Activated gamma-delta T cell treated with anti-CD3 and anti-CD28 coated beads, Interleukin-2, amount 50 U/mL, for 16 hours (primary cell): ENCODE measurements around the gene MTA3.

ENCODE experiments used
- DNase-seq: peaks from one replicate; pipeline ENCODE4 v3.0.0-alpha.2; 2020; ENCODE audit warnings: low read depth

The MTA3 gene

GRCh38 chr2:42787424-42787787 lies 219.0 kb downstream of the MTA3 start:
- DNase-seq, result no peak

GRCh38 chr2:42787788-42788477 lies 219.5 kb downstream of the MTA3 start:
- DNase-seq, result no peak

DNA sequence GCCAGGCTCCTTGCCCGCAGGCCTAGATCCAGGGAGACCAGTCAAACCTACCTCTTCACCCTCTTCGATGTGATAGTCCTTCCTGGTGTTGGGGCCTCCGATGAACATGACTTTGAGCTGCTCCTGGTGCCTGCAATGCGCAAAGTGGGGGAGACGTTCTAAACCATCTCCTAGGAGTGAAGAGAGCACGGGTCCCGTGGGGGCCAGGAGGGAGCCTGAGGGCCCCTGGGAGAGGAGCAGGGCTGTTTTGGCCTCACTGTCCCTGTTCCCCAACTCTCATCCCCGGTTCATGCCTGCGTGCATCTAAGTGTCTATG lies 220.0 kb downstream of the MTA3 start:
- no peak for DNase-seq

- DNase-seq, result no peak
Observed at GRCh38 chr2:42788882-42789281, 220.4 kb downstream of the MTA3 start.

DNA sequence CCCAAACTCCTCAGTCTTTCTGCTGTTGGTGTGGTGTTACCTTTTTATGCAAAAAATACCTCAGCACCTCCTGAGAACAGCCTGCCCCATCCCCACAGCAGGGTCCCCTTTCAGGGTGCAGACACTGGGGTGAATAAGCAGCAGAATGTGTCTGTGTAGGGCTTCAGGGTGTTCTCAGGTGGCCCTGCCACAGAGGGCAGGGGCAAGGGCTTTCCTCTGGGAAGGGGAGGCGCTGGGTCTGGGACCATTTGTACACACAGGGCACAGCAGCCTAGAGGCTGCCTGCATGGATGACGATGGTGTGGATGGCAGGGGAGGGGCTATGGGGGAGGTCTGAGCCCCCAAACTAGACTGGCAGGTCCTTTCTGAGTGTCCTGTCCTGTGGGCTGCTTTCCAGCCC lies 221.3 kb downstream of the MTA3 start:
- no peak for DNase-seq

DNA sequence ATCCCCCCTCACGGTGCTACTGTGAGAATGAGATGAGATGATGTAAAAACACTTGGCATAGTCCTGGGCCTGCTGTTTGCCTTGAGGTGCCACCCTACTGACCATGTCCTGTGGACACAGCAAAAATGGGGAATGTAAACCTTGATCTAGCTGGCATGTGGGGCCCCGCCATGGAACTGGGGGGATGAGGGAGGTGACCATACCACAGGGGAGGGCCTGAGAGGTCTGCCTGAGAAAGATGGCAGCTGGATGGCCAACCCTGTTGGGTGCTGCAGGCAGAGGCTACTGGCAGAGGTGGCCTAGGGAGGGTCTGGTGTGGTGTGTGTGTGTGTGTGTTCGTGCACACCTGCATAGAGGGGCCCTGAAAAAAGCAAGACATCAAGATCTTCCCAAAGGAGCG lies 223.2 kb downstream of the MTA3 start:
- DNase-seq, result no peak

DNA sequence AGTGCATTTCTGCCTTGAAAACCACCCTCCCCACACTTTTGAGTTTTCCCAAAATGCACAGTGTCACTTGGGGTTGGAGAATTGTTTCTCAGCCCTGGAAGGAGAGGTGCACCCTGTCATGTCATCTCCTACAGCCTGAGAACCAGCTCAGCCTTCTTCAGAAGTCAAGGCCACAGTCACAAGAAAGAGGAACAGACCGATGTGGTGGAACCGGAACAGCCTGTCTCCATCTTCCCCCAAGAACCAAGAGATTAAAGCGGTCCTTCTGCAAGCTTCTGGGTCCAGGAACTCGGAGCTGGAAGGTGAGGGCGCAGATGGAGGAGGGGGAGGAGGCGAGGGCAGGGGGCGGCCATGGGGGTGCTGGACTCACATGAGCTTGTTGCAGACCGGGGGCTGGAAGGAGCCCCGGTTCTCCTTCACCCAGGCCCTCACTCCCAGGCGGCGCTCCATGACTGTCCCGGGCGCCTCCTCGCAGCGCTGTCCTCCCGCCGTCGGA lies 223.7 kb downstream of the MTA3 start:
- no peak for DNase-seq

DNA sequence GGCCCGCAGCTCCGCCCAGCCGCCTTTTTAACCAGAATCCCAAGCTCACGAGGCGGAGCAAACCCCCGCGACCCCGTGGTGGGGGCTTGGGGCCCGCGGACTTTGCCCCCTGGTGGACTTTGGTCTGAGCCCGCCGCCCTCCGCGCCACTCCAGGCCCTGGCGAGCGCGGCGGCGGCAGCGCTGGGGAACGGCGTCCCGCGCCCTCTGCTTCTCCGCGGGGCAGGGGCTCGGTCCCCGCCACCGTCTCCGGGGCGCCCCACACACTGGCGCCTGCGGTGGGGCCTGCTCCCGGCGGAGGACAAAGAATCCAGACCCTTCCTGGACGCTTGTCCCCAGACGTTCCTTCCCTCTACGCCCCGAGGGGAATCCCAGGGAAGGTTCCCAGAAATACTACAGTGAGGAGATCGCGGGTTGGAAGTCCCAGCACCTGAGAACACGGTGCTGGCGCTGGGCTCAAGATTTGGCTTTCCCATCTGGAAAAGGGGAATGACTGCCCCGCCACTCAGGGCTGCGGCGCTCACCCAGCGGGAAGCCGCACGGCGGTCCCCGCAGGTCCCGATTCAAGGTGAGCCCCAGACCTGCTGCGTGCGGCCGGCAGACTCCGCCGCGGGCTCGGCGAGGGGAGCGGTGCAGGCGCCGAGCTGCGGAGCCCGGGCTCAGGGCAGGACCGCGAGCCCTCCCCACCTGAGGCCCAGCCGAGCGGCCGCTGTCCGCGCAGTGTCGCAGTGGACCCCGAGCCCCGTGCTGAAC lies 224.3 kb downstream of the MTA3 start, which contains the start of gene HAAO:
TSS of gene HAAO (minus strand) at position 1 of the 751 bp plus-strand sequence. CDS start 47 bp downstream, outside the sequence.
- no peak for DNase-seq

DNA sequence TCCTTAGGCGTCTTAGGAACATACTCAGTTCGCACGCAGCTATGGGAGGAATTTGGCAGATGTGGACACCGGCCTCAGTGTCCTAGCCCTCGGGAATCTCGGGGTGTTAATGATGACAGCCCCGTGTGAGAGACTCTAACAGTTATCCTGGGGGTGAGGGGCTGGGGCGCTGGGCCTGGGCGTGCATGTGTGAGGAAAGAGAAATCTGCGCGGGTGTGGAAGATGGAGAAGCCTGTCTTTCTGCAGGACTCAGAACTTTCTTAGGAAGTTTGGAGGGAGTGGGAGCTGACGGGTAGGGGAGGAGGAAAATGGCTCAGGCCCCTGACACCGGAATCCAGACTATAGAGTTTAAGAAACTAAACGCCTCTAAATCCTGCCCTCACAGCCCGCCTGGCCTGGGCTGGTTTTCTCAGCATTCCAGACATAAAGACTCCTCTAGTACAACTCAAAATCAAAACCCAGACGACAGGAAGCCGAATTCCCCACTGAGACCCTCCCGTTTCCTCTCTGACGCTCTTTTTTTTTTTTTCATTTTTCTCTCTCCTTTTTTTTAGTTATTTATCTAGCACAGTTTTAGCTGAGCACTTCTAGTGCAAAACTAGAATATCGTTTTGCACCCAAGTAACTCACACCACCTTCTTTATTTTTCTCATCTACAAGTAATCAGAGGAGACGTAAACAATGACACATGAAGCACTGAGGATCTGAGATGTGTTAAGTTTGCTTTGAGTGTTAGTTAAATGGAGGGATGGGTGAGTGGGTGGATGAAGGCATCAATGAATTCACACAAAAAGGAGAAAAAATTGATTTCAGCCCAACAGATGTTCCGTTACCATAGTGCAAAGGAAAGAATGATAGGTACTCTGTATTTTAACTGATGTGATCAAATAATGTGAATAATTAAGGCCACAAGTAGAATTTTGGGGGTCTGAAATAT lies 225.2 kb downstream of the MTA3 start:
- DNase-seq, result no peak

- DNase-seq, result no peak
Observed at GRCh38 chr2:42794271-42795046, 226.0 kb downstream of the MTA3 start.

- DNase-seq, result no peak
Observed at GRCh38 chr2:42795275-42795674, 226.8 kb downstream of the MTA3 start.

GRCh38 chr2:42795841-42796301 lies 227.4 kb downstream of the MTA3 start:
- no peak for DNase-seq

- no peak for DNase-seq
Observed at GRCh38 chr2:42796427-42797248, 228.2 kb downstream of the MTA3 start.

DNA sequence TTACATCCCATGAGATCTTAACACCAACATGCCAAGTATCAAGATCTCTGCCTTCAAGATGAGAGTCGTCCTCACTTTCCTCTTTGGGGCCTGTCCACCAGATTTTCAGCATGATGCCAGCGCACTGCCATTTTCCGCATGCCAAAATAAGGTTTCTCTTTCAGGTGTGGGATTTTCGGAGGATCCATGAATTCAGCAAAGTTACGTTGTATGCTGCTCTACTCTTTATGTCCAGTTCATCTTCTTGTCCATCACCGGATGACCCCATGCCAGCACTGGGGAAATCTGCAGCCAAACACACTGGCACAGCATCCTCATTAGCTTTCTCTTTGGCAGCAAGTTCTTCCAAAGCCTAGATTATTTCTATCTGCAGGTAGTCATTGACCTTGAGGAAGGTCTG lies 228.8 kb downstream of the MTA3 start:
- DNase-seq, result no peak

DNA sequence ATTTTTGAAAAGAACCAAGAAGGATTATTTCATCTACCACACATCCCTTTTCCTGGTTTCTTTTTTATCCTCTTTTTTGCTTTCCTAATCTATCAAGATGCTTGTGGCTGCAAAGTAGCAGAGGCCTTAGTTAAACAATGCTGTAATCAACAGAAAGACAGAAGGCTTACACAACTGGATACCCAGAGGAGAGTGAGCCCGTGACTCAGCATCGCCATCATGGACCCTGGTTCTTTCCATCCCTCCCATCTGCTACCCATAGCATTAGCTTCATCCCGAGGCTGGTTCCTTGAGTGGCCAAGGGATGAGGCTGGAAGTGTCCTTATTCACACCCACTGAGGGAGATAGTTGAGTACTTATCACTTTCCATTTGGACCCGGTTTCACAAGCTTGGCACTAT lies 231.4 kb downstream of the MTA3 start:
- no peak for DNase-seq

- no peak for DNase-seq
Observed at GRCh38 chr2:42800461-42800962, 232.1 kb downstream of the MTA3 start.

DNA sequence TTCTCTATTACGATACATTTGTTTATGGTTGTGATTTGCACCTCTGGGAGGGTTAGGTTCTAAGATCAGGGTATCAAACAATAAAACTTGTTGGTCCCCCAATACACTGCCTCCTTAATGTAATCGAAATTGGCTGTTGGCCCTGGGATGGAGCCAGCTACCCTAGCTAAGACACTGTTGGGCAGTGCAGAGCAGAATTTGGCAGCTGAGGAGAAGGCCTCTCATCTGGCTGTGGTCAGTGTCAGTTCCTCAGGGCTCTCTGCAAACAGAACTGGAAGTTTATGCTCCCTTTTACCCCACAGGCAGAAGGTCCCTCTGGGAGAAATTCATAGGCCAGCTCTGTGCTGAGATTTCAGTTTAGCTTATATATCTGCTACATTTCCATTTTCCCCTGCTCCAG lies 232.5 kb downstream of the MTA3 start:
- no peak for DNase-seq

GRCh38 chr2:42801381-42801780 lies 232.9 kb downstream of the MTA3 start:
- DNase-seq, result no peak

DNA sequence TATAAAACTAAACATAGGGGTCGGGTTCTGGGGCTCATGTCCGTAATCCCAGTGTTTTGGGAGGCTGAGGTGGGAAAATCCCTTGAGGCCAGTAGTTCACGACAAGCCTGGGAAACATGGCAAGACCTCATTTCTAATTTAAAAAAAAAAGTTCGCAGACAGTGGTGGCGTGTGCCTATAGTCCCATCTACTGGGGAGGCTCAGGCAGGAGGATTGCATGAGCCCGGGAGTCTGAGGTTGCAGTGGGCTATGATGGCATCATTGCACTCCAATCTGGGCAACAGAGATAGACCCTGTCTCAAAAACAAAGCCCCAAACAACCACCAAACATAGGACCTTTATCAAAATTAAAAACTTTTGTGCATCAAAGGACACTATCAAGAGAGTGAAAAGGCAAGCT lies 233.7 kb downstream of the MTA3 start:
- DNase-seq, result no peak

DNA sequence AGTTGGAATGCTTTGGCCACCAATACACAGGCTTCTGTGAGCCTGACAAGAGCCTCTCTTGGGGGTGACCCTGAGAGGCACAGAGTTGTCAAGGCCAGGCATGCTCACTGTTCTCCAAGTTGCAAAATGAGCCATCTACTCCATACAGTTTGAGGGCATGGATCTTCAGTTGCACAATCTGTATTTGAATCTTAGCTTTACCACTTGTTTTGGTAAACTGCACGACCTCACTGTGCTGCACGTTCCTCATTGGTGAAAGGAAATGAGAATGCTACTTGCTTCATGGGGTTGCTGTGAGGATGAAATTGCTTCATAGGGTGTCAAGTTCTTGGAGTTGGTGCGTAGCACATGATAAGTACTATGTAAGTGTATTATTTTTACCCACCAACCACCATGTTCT lies 235.9 kb downstream of the MTA3 start:
- DNase-seq, result no peak

- DNase-seq, result no peak
Observed at GRCh38 chr2:42804891-42805290, 236.5 kb downstream of the MTA3 start.
